Activated effector memory CD4-positive, alpha-beta T cell treated with anti-CD3 and anti-CD28 coated beads, Interleukin-2, amount 50 U/mL, for 16 hours (primary cell): Measurements from ENCODE around the gene PMEPA1.

Experiments used
- DNase-seq: peaks from one replicate; pipeline ENCODE4 v3.0.0-alpha.2; 2020

Gene PMEPA1

GRCh38 chr20:57709823-57710799 is at the start of gene PMEPA1:
Gene PMEPA1, minus strand, starts transcription at chr20:57710015. Its CDS starts 433 bp downstream, at chr20:57709582.
- DNase-seq = peak; percentile 96

- DNase-seq = no peak
Measured at GRCh38 chr20:57757767-57758166, 48.0 kb upstream of the PMEPA1 start.

- DNase-seq = no peak
Measured at GRCh38 chr20:57756921-57757320, 47.1 kb upstream of the PMEPA1 start.

- DNase-seq = peak; percentile 24
Measured at GRCh38 chr20:57756213-57756612, 46.4 kb upstream of the PMEPA1 start.

- peak; percentile 4 for DNase-seq
Measured at GRCh38 chr20:57755609-57756008, 45.8 kb upstream of the PMEPA1 start.

GRCh38 chr20:57754190-57754589 is 44.4 kb upstream of the PMEPA1 start:
- DNase-seq = no peak

- DNase-seq = peak; percentile 42
Measured at GRCh38 chr20:57753332-57754164, 43.7 kb upstream of the PMEPA1 start.

GRCh38 chr20:57751411-57751810 is 41.6 kb upstream of the PMEPA1 start:
- DNase-seq = peak; percentile 49

GRCh38 chr20:57749869-57750268 is 40.1 kb upstream of the PMEPA1 start:
- DNase-seq = peak; percentile 13

GRCh38 chr20:57749131-57749690 is 39.4 kb upstream of the PMEPA1 start:
- peak; percentile 14 for DNase-seq

- peak; percentile 82 for DNase-seq
Measured at GRCh38 chr20:57748601-57749130, 38.9 kb upstream of the PMEPA1 start.

GRCh38 chr20:57747861-57748481 is 38.2 kb upstream of the PMEPA1 start:
- peak; percentile 54 for DNase-seq

- DNase-seq = peak; percentile 27
Measured at GRCh38 chr20:57746832-57747404, 37.1 kb upstream of the PMEPA1 start.

GRCh38 chr20:57746201-57746600 is 36.4 kb upstream of the PMEPA1 start:
- DNase-seq = peak; percentile 42

GRCh38 chr20:57744206-57744605 is 34.4 kb upstream of the PMEPA1 start:
- peak; percentile 3 for DNase-seq

- DNase-seq = peak; percentile 31
Measured at GRCh38 chr20:57743450-57744095, 33.8 kb upstream of the PMEPA1 start.

- DNase-seq = peak; percentile 9
Measured at GRCh38 chr20:57742507-57743181, 32.8 kb upstream of the PMEPA1 start.

GRCh38 chr20:57738484-57738883 is 28.7 kb upstream of the PMEPA1 start:
- no peak for DNase-seq

GRCh38 chr20:57738053-57738452 is 28.2 kb upstream of the PMEPA1 start:
- no peak for DNase-seq

- DNase-seq = no peak
Measured at GRCh38 chr20:57737349-57737748, 27.5 kb upstream of the PMEPA1 start.
